GM12878 (cell line): ENCODE measurements around the gene TKFC. TPM values are rescaled to one million over a fixed set of nuclear protein-coding genes. Genes with fewer than 3 reads are reported as not detected.
A peak's percentile ranks its signal among the peaks of the same experiment; 100 is the strongest.

ENCODE experiments used
- BMI1 ChIP-seq: fragments of 450-650 bp; IDR thresholded peaks from 2 replicates; pipeline ENCODE4 v1.6.1; 2016; ENCODE audit warnings: mild to moderate bottlenecking, moderate library complexity, borderline replicate concordance
- CBFB ChIP-seq: IDR thresholded peaks from 2 replicates; pipeline ENCODE4 v1.6.1; 2016; ENCODE audit warnings: antibody characterized with exemption, low read depth
- ESRRA ChIP-seq: IDR thresholded peaks from 2 replicates; pipeline ENCODE4 v1.6.1; 2012; ENCODE audit warnings: mild to moderate bottlenecking, low read length, improper control_type of control experiment
- FOXM1 ChIP-seq: IDR thresholded peaks from 2 replicates; pipeline ENCODE4 v1.6.1; 2012; ENCODE audit warnings: low read depth, mild to moderate bottlenecking, inconsistent platforms, low read length, moderate library complexity
- HDGF ChIP-seq: fragments of 450-650 bp; IDR thresholded peaks from 2 replicates; pipeline ENCODE4 v1.6.1; 2016; ENCODE audit warnings: antibody characterized with exemption
- JUND ChIP-seq: IDR thresholded peaks from 2 replicates; pipeline ENCODE4 v1.6.1; 2012; ENCODE audit warnings: low read depth, mild to moderate bottlenecking, low read length, improper control_type of control experiment, moderate library complexity
- MYB ChIP-seq: fragments of 150-350 bp; IDR thresholded peaks from 2 replicates; pipeline ENCODE4 v1.6.1; 2014; ENCODE audit warnings: mild to moderate bottlenecking, low read depth, low read length, borderline replicate concordance
- POLR2A ChIP-seq: IDR thresholded peaks from 2 replicates; pipeline ENCODE4 v1.6.1; 2011; ENCODE audit warnings: low read depth, mild to moderate bottlenecking, low read length
- RAD21 ChIP-seq: IDR thresholded peaks from 2 replicates; pipeline ENCODE4 v1.6.1; 2011; ENCODE audit warnings: mild to moderate bottlenecking, low read depth, low read length, moderate library complexity; ENCODE audit not compliant: insufficient read depth
- SIN3A ChIP-seq: IDR thresholded peaks from 2 replicates; pipeline ENCODE4 v1.6.1; 2012; ENCODE audit warnings: low read depth, low read length, improper control_type of control experiment
- SMAD5 ChIP-seq: IDR thresholded peaks from 2 replicates; pipeline ENCODE4 v1.6.1; 2016; ENCODE audit warnings: antibody characterized with exemption, low read depth
- TCF7 ChIP-seq: IDR thresholded peaks from 2 replicates; pipeline ENCODE4 v1.6.1; 2014; ENCODE audit warnings: antibody characterized with exemption, borderline replicate concordance
- YY1 ChIP-seq: IDR thresholded peaks from 2 replicates; pipeline ENCODE4 v1.6.1; 2011; ENCODE audit warnings: low read depth, mild to moderate bottlenecking, low read length
- ZNF622 ChIP-seq: fragments of 450-650 bp; IDR thresholded peaks from 2 replicates; pipeline ENCODE4 v1.6.1; 2017; ENCODE audit warnings: mild to moderate bottlenecking, inconsistent platforms
- polyA plus RNA-seq, 11 experiments: library from polyadenylated mRNA; depleted of rRNA in 4 of 11; unstranded in 6 of 11; stranded (reverse) in 5 of 11; fragments of >200 nt; fragmentation: Nextera tagmentation in 4 of 11; fragmentation: Illumina TruSeq in 1 of 11; extraction: Ambion mirVana in 4 of 11; extraction: Trizol in 1 of 11; gene quantifications; 1 replicate in 1 of 11; 2 replicates in 10 of 11; pipeline versions ENCODE4 v1.2.1 to v1.2.3, GENCODE V29; 2011 to 2016; ENCODE audit warnings: inconsistent platforms in 2 of 11, missing spikeins in 2 of 11, low read depth in 1 of 11
- total RNA-seq, 4 experiments: library from RNA; depleted of rRNA in 3 of 4; stranded (reverse); fragments of >200 nt in 3 of 4; fragmentation: Illumina TruSeq in 1 of 4; extraction: Trizol in 1 of 4; gene quantifications; 2 replicates each; pipeline versions ENCODE4 v1.2.1 to v1.2.3, GENCODE V29; 2013 to 2021
- TF ChIP-seq, protein P1 (sequence below): IDR thresholded peaks from 2 replicates; pipeline ENCODE4 v1.6.1; 2011; ENCODE audit warnings: borderline replicate concordance, low read depth, mild to moderate bottlenecking, moderate library complexity, low read length; ENCODE audit not compliant: insufficient read depth, poor library complexity, severe bottlenecking
- TF ChIP-seq, protein P2 (sequence below), 3 experiments: IDR thresholded peaks in 2 of 3; conservative IDR thresholded peaks in 1 of 3; 2 replicates each; pipeline ENCODE4 v1.5.1; 2011; ENCODE audit warnings: low read depth in 3 of 3, low read length in 3 of 3, mild to moderate bottlenecking in 3 of 3, control low read depth in 2 of 3, moderate library complexity in 2 of 3, inconsistent platforms in 1 of 3, mixed read lengths in 1 of 3; ENCODE audit not compliant: control insufficient read depth in 2 of 3, insufficient read depth in 1 of 3; ENCODE audit errors: extremely low read depth in 1 of 3
- TF ChIP-seq, protein P3 (sequence below): fragments of 150-350 bp; IDR thresholded peaks from 2 replicates; pipeline ENCODE4 v1.6.1; 2014; ENCODE audit warnings: mild to moderate bottlenecking, low read depth, low read length
- TF ChIP-seq, protein P4 (sequence below): fragments of 450-650 bp; IDR thresholded peaks from 2 replicates; pipeline ENCODE4 v1.6.1; 2018; ENCODE audit warnings: borderline replicate concordance, mild to moderate bottlenecking; ENCODE audit not compliant: partially characterized antibody
- TF ChIP-seq, protein P5 (sequence below): IDR thresholded peaks from 2 replicates; pipeline ENCODE4 v1.6.1; 2012; ENCODE audit warnings: low read depth, low read length, improper control_type of control experiment

TKFC gene
- total and polyA plus RNA-seq, 10 of the 15 experiments (the other 5 are each of a cell fraction or from before 2014, with no cell fraction given), result 2.4 to 113 (median 59.0) TPM

DNA sequence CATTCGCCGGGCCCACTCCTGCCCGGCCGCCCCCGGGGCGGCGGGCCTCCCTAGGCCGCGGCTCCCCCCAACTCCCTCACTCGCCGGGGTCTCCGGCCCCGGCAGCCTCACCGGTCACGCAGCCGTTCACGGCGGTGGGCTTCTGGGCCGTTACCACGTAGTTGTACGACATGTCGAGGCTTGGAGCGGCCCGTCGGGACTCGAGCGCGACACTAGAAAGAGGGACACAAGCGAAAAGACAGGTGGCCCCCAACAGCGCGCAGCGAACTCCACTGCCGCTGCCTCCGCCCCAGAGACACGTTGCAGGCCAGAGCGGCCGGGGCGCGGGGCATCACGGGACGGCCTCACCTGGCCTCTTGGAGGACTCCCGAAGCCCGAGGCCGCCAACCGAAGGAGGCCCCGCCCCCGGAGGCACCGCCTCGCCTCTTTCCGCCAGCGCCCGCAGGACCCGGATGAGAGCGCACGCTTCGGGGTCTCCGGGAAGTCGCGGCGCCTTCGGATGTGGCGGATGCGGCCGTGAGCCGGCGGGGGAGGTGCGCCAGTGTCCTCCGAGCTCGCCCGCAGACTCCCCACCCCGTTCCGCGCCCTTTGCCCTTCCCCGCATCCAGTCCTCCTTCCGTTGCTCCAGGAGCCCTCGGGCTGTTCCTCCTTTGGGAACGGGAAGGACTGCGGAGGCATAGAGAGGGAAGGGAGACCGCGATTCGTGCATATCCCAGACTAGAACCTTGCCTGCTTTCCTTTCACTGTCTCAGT, at the start of gene TKFC, which contains the start of gene DDB1 (continued):
- TF ChIP-seq, protein P1, sequence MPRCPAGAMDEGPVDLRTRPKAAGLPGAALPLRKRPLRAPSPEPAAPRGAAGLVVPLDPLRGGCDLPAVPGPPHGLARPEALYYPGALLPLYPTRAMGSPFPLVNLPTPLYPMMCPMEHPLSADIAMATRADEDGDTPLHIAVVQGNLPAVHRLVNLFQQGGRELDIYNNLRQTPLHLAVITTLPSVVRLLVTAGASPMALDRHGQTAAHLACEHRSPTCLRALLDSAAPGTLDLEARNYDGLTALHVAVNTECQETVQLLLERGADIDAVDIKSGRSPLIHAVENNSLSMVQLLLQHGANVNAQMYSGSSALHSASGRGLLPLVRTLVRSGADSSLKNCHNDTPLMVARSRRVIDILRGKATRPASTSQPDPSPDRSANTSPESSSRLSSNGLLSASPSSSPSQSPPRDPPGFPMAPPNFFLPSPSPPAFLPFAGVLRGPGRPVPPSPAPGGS, result peak; percentile 30
- peak; percentile 73; the same call in 1 of the 2 replicates for TF ChIP-seq HDGF
- TF ChIP-seq, protein P2, sequence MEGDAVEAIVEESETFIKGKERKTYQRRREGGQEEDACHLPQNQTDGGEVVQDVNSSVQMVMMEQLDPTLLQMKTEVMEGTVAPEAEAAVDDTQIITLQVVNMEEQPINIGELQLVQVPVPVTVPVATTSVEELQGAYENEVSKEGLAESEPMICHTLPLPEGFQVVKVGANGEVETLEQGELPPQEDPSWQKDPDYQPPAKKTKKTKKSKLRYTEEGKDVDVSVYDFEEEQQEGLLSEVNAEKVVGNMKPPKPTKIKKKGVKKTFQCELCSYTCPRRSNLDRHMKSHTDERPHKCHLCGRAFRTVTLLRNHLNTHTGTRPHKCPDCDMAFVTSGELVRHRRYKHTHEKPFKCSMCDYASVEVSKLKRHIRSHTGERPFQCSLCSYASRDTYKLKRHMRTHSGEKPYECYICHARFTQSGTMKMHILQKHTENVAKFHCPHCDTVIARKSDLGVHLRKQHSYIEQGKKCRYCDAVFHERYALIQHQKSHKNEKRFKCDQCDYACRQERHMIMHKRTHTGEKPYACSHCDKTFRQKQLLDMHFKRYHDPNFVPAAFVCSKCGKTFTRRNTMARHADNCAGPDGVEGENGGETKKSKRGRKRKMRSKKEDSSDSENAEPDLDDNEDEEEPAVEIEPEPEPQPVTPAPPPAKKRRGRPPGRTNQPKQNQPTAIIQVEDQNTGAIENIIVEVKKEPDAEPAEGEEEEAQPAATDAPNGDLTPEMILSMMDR (IDR thresholded peaks at IDR 0.05 in 2 of 3, conservative IDR thresholded peaks at IDR 0.05 in 1 of 3; ENCODE audit: control insufficient read depth in 2 of 3, extremely low read depth in 1 of 3, insufficient read depth in 1 of 3, low read depth in 3 of 3, low read length in 3 of 3), result no peak
- TF ChIP-seq, protein P3, sequence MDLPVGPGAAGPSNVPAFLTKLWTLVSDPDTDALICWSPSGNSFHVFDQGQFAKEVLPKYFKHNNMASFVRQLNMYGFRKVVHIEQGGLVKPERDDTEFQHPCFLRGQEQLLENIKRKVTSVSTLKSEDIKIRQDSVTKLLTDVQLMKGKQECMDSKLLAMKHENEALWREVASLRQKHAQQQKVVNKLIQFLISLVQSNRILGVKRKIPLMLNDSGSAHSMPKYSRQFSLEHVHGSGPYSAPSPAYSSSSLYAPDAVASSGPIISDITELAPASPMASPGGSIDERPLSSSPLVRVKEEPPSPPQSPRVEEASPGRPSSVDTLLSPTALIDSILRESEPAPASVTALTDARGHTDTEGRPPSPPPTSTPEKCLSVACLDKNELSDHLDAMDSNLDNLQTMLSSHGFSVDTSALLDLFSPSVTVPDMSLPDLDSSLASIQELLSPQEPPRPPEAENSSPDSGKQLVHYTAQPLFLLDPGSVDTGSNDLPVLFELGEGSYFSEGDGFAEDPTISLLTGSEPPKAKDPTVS, result no peak
- TF ChIP-seq SIN3A, result peak; percentile 90; the same call in 1 of the 2 replicates
- TF ChIP-seq, protein P4, sequence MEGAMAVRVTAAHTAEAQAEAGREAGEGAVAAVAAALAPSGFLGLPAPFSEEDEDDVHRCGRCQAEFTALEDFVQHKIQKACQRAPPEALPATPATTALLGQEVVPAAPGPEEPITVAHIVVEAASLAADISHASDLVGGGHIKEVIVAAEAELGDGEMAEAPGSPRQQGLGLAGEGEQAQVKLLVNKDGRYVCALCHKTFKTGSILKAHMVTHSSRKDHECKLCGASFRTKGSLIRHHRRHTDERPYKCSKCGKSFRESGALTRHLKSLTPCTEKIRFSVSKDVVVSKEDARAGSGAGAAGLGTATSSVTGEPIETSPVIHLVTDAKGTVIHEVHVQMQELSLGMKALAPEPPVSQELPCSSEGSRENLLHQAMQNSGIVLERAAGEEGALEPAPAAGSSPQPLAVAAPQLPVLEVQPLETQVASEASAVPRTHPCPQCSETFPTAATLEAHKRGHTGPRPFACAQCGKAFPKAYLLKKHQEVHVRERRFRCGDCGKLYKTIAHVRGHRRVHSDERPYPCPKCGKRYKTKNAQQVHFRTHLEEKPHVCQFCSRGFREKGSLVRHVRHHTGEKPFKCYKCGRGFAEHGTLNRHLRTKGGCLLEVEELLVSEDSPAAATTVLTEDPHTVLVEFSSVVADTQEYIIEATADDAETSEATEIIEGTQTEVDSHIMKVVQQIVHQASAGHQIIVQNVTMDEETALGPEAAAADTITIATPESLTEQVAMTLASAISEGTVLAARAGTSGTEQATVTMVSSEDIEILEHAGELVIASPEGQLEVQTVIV, result no peak
- peak; percentile 98 for TF ChIP-seq POLR2A
- TF ChIP-seq TCF7, result no peak
- no peak for TF ChIP-seq ZNF622
- TF ChIP-seq, protein P5, sequence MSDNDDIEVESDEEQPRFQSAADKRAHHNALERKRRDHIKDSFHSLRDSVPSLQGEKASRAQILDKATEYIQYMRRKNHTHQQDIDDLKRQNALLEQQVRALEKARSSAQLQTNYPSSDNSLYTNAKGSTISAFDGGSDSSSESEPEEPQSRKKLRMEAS, result peak; percentile 85
- TF ChIP-seq ESRRA, result no peak
- TF ChIP-seq YY1, result peak; percentile 75
- no peak for TF ChIP-seq CBFB
- no peak for TF ChIP-seq JUND
- no peak for TF ChIP-seq RAD21
- TF ChIP-seq SMAD5, result no peak; the same call in none of the 2 replicates
- no peak for TF ChIP-seq FOXM1
- no peak for TF ChIP-seq BMI1
- no peak for TF ChIP-seq MYB
